Gastroesophageal sphincter (tissue), 3 donors: ENCODE data around the gene SGCE.

Experiments used
- CTCF ChIP-seq, 4 experiments: fragments of 200-600 bp in 2 of 4; fragments of 450-650 bp in 2 of 4; sonication (generic) in 1 of 4; IDR thresholded peaks; one replicate each; pipeline ENCODE4 v1.5.1; 2017 to 2019; ENCODE audit warnings: antibody characterized with exemption in 4 of 4, mild to moderate bottlenecking in 2 of 4, moderate library complexity in 2 of 4
- EP300 ChIP-seq: sonication (generic); formaldehyde crosslinking; IDR thresholded peaks from one replicate; pipeline ENCODE4 v1.6.1; 2017; ENCODE audit warnings: antibody characterized with exemption, mild to moderate bottlenecking
- POLR2A ChIP-seq, 2 donors: fragments of 450-650 bp; IDR thresholded peaks; one replicate each; pipeline ENCODE4 v1.6.1; 2017; ENCODE audit warnings: antibody characterized with exemption in 2 of 2, mild to moderate bottlenecking in 2 of 2, moderate library complexity in 1 of 2

DNA sequence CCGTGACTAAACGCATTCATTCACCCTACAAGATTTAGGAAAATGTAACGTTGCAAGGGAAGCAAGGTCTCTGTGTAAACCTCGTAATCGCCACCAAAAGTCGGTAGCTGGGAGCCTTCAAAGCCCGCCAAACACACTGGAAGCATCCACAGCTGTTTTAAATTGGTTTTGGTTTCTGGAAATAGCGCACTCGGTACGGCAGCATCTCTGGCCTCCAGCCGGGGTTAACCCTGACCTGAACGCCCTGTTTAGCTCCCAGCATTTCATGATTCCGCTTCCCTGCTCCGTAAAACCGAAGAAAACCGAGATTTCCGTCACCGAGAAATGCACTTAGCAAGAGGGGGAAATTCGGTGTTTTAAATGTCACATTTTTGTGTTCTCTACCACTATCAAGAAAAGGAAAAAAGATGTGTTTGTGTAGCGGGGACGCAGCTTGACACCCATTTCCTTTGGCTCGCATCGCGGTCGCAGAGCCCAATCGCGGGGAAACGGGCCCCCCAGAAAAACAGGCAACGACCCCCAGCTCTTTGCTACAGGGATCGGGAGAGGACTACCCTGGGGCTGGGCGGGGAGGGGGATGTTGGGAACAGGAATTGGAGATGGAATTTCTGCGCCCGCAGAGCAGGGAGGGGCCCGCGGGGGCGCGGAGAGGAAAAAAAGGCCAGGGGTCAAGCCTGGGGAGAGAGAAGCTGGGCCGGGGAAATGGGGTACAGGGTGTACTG, 646 bp downstream of the SGCE start:
- TF ChIP-seq CTCF (IDR thresholded peaks at IDR 0.05) = no peak
- TF ChIP-seq POLR2A (IDR thresholded peaks at IDR 0.05) = no peak
- no peak for TF ChIP-seq EP300
